Heart left ventricle (tissue), 13 donors: ENCODE measurements around the gene SEMA6A.

Experiments
- POLR2A ChIP-seq, 2 donors: fragments of 450-650 bp; IDR thresholded peaks; one replicate each; pipeline ENCODE4 v1.6.1; 2017; ENCODE audit warnings: antibody characterized with exemption in 2 of 2, mild to moderate bottlenecking in 2 of 2, moderate library complexity in 2 of 2
- TF ChIP-seq, protein P1 (sequence below), 12 donors: fragments of 200-600 bp; sonication (generic) in 4 of 12; IDR thresholded peaks; one replicate each; pipeline versions ENCODE4 v1.5.0 to v1.8.0; 2018 to 2022; ENCODE audit warnings: antibody characterized with exemption in 12 of 12, mild to moderate bottlenecking in 5 of 12
- donor health status: ischemic (EF 13 %, LVEDD 7.1; RV severe dilation, severe dysfunction).
- donor health status: DM: no; HTN: yes; CAD: no.
- donor health status: DM: no; HTN: no; CAD: no.
- donor health status: ischemic (EF 25% LVEDD 6.9; RV normal size, moderate dysfunction).
- donor health status: ischemic (EF 25% LVEDD 5.7; RV mildly dilated, moderate dysfunction).
- donor health status: ischemic (EF 35%, LVEDD 5.7; RV mildly dilated, moderate dysfunction).
- donor health status: nonischemic (EF 11% LVEDD 7.7; RV severe dilation, severe dysfunction).
- donor health status: DM: yes; HTN: yes; CAD: no.
- donor health status: PGD.
- donor health status: ischemic (EF 29% LVEDD 5.4; RV normal size, mild dysfunction).
- donor health status: nonischemic (EF 23%, LVEDD 6.1; RV moderate dilation, normal function).

DNA sequence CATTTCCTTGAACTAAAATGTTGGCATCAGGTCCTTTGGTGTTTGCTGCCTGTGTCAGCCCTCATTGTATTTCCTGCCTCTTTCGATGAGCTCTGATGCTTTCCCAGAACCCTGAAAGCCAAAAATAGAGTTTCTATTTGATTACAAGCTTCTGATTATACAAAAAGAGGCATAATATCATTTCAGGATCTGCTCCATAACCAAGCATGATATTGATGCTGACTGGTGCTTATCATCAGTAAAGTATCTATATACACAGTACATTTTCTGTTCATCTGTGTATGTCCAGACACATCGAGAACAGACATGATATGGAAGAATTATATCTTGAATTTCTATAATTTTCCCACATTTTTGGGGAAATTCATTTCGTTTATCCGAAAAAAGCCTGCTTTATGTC lies 58.6 kb downstream of the SEMA6A start:
- no peak for TF ChIP-seq POLR2A (IDR thresholded peaks at IDR 0.05)
- TF ChIP-seq, protein P1, sequence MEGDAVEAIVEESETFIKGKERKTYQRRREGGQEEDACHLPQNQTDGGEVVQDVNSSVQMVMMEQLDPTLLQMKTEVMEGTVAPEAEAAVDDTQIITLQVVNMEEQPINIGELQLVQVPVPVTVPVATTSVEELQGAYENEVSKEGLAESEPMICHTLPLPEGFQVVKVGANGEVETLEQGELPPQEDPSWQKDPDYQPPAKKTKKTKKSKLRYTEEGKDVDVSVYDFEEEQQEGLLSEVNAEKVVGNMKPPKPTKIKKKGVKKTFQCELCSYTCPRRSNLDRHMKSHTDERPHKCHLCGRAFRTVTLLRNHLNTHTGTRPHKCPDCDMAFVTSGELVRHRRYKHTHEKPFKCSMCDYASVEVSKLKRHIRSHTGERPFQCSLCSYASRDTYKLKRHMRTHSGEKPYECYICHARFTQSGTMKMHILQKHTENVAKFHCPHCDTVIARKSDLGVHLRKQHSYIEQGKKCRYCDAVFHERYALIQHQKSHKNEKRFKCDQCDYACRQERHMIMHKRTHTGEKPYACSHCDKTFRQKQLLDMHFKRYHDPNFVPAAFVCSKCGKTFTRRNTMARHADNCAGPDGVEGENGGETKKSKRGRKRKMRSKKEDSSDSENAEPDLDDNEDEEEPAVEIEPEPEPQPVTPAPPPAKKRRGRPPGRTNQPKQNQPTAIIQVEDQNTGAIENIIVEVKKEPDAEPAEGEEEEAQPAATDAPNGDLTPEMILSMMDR (IDR thresholded peaks at IDR 0.05) = no peak
